ENCODE data around the gene CSRNP3. TPM values are rescaled to one million over a fixed set of nuclear protein-coding genes. Genes with fewer than 3 reads are reported as not detected.

Gene CSRNP3
- total and polyA plus RNA-seq, 10 of the 15 experiments (the other 5 are each of a cell fraction or from before 2014, with no cell fraction given) = 0.03 to 5.2 (median 0.11) TPM; not detected in 1

DNA sequence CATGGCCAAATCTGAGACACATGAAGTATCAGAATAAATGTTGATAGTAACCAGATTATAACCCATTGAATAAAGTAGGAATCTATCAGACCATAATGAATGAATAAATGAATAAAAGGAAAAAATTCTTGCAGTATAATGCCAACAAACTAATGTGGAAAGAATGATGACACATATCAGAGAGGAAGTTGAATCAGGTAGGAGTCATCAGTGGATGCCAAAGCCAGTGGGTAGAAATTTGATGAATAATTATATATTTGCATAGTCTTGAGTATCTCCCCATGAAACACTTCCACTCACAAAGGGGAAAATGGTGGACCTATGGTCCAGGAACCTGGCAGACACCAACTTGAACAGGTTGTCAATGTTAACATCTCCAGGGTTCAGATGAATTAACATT, 255.9 kb downstream of the CSRNP3 start:
- no peak overlapping the region for H3K4me2 ChIP-seq (ENCODE audit: control insufficient read depth, insufficient read depth)
- POLR2A ChIA-PET = no interaction called here
- no peaks in the 10 kb centered on the region for H3K36me3 ChIP-seq (ENCODE audit: control insufficient read depth in 2 of 2, insufficient read depth in 2 of 2, low read length in 1 of 2)
- FAIRE-seq = no peak
- no peak for DNase-seq (ENCODE audit: low read depth, low spot score)
- no peaks in the 10 kb centered on the region for H4K20me1 ChIP-seq (ENCODE audit: control insufficient read depth, insufficient read depth)
- no peak overlapping the region for H3K27ac ChIP-seq (ENCODE audit: control insufficient read depth, insufficient read depth)
- no peaks in the 10 kb centered on the region for H3K27me3 ChIP-seq (replicated peaks in 1 of 2; ENCODE audit: control insufficient read depth in 2 of 2, insufficient read depth in 2 of 2, low read length in 1 of 2)
- CTCF ChIA-PET = no interaction called here
- SMC1A ChIA-PET (ENCODE audit: uncharacterized antibody, unreplicated experiment) = no interaction called here
- no peaks in the 10 kb centered on the region for H3K79me2 ChIP-seq (ENCODE audit: control insufficient read depth, insufficient read depth, low read length)
- no TSS peak for BruUV-seq (replicated peaks)
- H3K4me1 ChIP-seq (ENCODE audit: control insufficient read depth, insufficient read depth, low read length) = no peaks in the 10 kb centered on the region
- TF ChIP-seq YBX1 (IDR thresholded peaks at IDR 0.05) (no peak), SMAD1 (IDR thresholded peaks at IDR 0.05; ENCODE audit: low read depth, partially characterized antibody) (no peak), HDGF (IDR thresholded peaks at IDR 0.05) (no peak), ZZZ3 (IDR thresholded peaks at IDR 0.05; ENCODE audit: control insufficient read depth, insufficient read length, low read depth) (no peak), MYC (IDR thresholded peaks at IDR 0.05; ENCODE audit: insufficient read depth, insufficient read length, insufficient replicate concordance, low read length, severe bottlenecking) (no peak), FOXM1 (IDR thresholded peaks at IDR 0.05; ENCODE audit: low read depth, low read length) (no peak), BCL11A (IDR thresholded peaks at IDR 0.05; ENCODE audit: low read depth, low read length) (no peak), BHLHE40 (IDR thresholded peaks at IDR 0.05; ENCODE audit: borderline replicate concordance in 1 of 2, low read depth in 2 of 2, low read length in 1 of 2) (no peak), RUNX3 (IDR thresholded peaks at IDR 0.05; ENCODE audit: low read length) (no peak), DPF2 (IDR thresholded peaks at IDR 0.05) (no peak), ZSCAN29 (IDR thresholded peaks at IDR 0.05) (no peak), STAT3 (IDR thresholded peaks at IDR 0.05; ENCODE audit: low read depth, low read length) (no peak), IRF3 (IDR thresholded peaks at IDR 0.05) (no peak), SMARCA5 (IDR thresholded peaks at IDR 0.05) (no peak), USF1 (IDR thresholded peaks at IDR 0.05; ENCODE audit: borderline replicate concordance, extremely low read length, insufficient read depth, low read depth, low read length) (no peak), MTA2 (IDR thresholded peaks at IDR 0.05; ENCODE audit: low read depth) (no peak), YY1 (IDR thresholded peaks at IDR 0.05; ENCODE audit: low read depth, low read length) (no peak), CHD4 (IDR thresholded peaks at IDR 0.05) (no peak)
- TF ChIP-seq, protein P1, sequence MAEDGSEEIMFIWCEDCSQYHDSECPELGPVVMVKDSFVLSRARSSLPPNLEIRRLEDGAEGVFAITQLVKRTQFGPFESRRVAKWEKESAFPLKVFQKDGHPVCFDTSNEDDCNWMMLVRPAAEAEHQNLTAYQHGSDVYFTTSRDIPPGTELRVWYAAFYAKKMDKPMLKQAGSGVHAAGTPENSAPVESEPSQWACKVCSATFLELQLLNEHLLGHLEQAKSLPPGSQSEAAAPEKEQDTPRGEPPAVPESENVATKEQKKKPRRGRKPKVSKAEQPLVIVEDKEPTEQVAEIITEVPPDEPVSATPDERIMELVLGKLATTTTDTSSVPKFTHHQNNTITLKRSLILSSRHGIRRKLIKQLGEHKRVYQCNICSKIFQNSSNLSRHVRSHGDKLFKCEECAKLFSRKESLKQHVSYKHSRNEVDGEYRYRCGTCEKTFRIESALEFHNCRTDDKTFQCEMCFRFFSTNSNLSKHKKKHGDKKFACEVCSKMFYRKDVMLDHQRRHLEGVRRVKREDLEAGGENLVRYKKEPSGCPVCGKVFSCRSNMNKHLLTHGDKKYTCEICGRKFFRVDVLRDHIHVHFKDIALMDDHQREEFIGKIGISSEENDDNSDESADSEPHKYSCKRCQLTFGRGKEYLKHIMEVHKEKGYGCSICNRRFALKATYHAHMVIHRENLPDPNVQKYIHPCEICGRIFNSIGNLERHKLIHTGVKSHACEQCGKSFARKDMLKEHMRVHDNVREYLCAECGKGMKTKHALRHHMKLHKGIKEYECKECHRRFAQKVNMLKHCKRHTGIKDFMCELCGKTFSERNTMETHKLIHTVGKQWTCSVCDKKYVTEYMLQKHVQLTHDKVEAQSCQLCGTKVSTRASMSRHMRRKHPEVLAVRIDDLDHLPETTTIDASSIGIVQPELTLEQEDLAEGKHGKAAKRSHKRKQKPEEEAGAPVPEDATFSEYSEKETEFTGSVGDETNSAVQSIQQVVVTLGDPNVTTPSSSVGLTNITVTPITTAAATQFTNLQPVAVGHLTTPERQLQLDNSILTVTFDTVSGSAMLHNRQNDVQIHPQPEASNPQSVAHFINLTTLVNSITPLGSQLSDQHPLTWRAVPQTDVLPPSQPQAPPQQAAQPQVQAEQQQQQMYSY (CRISPR knock-in tag; IDR thresholded peaks at IDR 0.05) = no peak
- H3K4me3 ChIP-seq = no peak overlapping the region
- H3K9ac ChIP-seq (ENCODE audit: control insufficient read depth, insufficient read depth, low read length) = no peak overlapping the region
- H3K9me3 ChIP-seq (replicated peaks; ENCODE audit: control insufficient read depth, insufficient read depth, low read length) = no peaks in the 10 kb centered on the region
- ATAC-seq = no peak
- in situ Hi-C loops (cut with MboI) = no loop called here
- intact Hi-C loops (cut with micrococcal nuclease; ENCODE audit: unreplicated experiment) = no loop called here
- H2AFZ ChIP-seq (ENCODE audit: control insufficient read depth, low read depth, low read length) = no peak overlapping the region
- RAD21 ChIA-PET (ENCODE audit: unreplicated experiment) = no interaction called here

Measured in GM12878 (cell line).